Trophoblast cell (in vitro differentiated cells and primary cell): ENCODE results near the gene GRK1.

ENCODE experiments used
- DNase-seq, 2 donors: peaks; one replicate each; pipeline ENCODE4 v3.0.0-alpha.2; 2016
- H2AFZ ChIP-seq: 2 replicates; pipeline ENCODE4 v1.6.1; 2013; ENCODE audit warnings: low read length, moderate library complexity, mild to moderate bottlenecking; ENCODE audit not compliant: insufficient read depth, poor library complexity
- H2AK5ac ChIP-seq: 2 replicates; pipeline ENCODE4 v1.6.1; 2013; ENCODE audit warnings: mild to moderate bottlenecking, low read length
- H2BK120ac ChIP-seq: 2 replicates; pipeline ENCODE4 v1.6.1; 2013; ENCODE audit warnings: low read length, mild to moderate bottlenecking, moderate library complexity; ENCODE audit not compliant: insufficient read depth, poor library complexity
- H2BK12ac ChIP-seq: 2 replicates; pipeline ENCODE4 v1.6.1; 2013; ENCODE audit warnings: mild to moderate bottlenecking, low read length, moderate library complexity
- H2BK5ac ChIP-seq: 2 replicates; pipeline ENCODE4 v1.6.1; 2013; ENCODE audit warnings: low read length, low read depth, moderate library complexity, mild to moderate bottlenecking; ENCODE audit not compliant: poor library complexity
- H3K14ac ChIP-seq: 2 replicates; pipeline ENCODE4 v1.6.1; 2013; ENCODE audit warnings: mild to moderate bottlenecking, low read length
- H3K18ac ChIP-seq: 2 replicates; pipeline ENCODE4 v1.6.1; 2013; ENCODE audit warnings: mild to moderate bottlenecking, low read length
- H3K23ac ChIP-seq: 2 replicates; pipeline ENCODE4 v1.6.1; 2013; ENCODE audit warnings: low read length
- H3K27ac ChIP-seq: 2 replicates; pipeline ENCODE4 v1.5.1; 2013; ENCODE audit warnings: low read depth, mild to moderate bottlenecking, inconsistent platforms, low read length, moderate library complexity
- H3K27me3 ChIP-seq: 2 replicates; pipeline ENCODE4 v1.6.1; 2013; ENCODE audit warnings: inconsistent platforms, mild to moderate bottlenecking, low read length, moderate library complexity; ENCODE audit not compliant: insufficient read depth
- H3K36me3 ChIP-seq, 2 experiments: 1 replicate in 1 of 2; 2 replicates in 1 of 2; pipeline ENCODE4 v1.6.1; 2013; ENCODE audit warnings: low read length in 2 of 2, mild to moderate bottlenecking in 2 of 2, moderate library complexity in 1 of 2; ENCODE audit not compliant: insufficient read depth in 2 of 2, control insufficient read depth in 1 of 2
- H3K4ac ChIP-seq: 2 replicates; pipeline ENCODE4 v1.6.1; 2013; ENCODE audit warnings: low read depth, mild to moderate bottlenecking, low read length, moderate library complexity
- H3K4me1 ChIP-seq, 2 experiments: 1 replicate in 1 of 2; 2 replicates in 1 of 2; pipeline ENCODE4 v1.6.1; 2013; ENCODE audit warnings: low read length in 2 of 2, mild to moderate bottlenecking in 2 of 2, moderate library complexity in 1 of 2; ENCODE audit not compliant: insufficient read depth in 2 of 2, control insufficient read depth in 1 of 2
- H3K4me2 ChIP-seq: 2 replicates; pipeline ENCODE4 v1.6.1; 2013; ENCODE audit warnings: inconsistent platforms, mild to moderate bottlenecking, low read length, moderate library complexity
- H3K4me3 ChIP-seq: 2 replicates; pipeline ENCODE4 v1.5.1; 2013; ENCODE audit warnings: mild to moderate bottlenecking, low read depth, low read length, inconsistent platforms
- H3K79me1 ChIP-seq: one replicate; pipeline ENCODE4 v1.6.1; 2013; ENCODE audit warnings: low read length
- H3K79me2 ChIP-seq: 2 replicates; pipeline ENCODE4 v1.6.1; 2013; ENCODE audit warnings: low read length, mild to moderate bottlenecking; ENCODE audit not compliant: control insufficient read depth, insufficient read depth, poor library complexity
- H3K9ac ChIP-seq: 2 replicates; pipeline ENCODE4 v1.6.1; 2013; ENCODE audit warnings: mild to moderate bottlenecking, low read length
- H3K9me3 ChIP-seq: 2 replicates; pipeline ENCODE4 v1.6.1; 2013; ENCODE audit warnings: low read depth, mild to moderate bottlenecking, control low read depth, inconsistent platforms, low read length; ENCODE audit not compliant: insufficient read depth
- H4K12ac ChIP-seq: 2 replicates; pipeline ENCODE4 v1.6.1; 2013; ENCODE audit warnings: low read depth, mild to moderate bottlenecking, low read length, moderate library complexity
- H4K8ac ChIP-seq: 2 replicates; pipeline ENCODE4 v1.6.1; 2013; ENCODE audit warnings: low read depth, mild to moderate bottlenecking, low read length, moderate library complexity
- H4K91ac ChIP-seq: one replicate; pipeline ENCODE4 v1.6.1; 2013; ENCODE audit warnings: low read depth, mild to moderate bottlenecking, low read length, moderate library complexity
- WGBS: extraction: QIAGEN DNeasy Blood & Tissue Kit; methylation state at CpG from one replicate; pipeline ENCODE4 v1.1.7; 2013; ENCODE audit warnings: missing lambda C conversion rate; ENCODE audit not compliant: insufficient read length, insufficient coverage; ENCODE audit errors: extremely low coverage; 5-methylcytosine and 5-hydroxymethylcytosine counted together

GRK1 gene

DNA sequence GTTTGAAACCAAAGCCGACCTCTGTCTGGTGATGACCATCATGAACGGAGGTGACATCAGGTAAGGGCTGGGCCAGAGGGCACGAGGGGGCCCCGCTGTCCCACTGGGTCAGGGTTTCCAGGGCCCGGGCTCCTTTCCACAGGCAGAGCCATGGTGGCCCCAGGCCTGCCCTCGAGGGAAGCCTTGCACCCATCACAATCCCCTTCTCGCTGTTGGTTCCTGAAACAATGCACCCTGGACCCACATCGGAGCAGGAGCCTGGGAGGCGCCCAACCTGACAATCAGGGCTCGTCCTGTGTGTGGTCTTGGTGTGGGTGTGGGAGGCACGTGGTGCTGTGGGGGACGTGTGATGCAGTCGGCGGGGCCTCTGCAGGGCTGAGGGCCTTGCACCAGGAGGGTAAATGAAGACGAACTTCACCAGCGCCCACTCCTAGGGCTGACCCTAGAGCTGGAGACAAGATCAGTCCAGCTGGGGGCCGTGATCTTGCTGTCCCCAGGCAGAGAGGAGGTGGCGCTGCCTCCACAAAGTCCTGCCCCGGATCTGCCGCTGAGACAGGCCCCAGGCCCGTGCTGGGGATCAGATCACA, 2.8 kb downstream of the GRK1 start:
- no peaks in the 10 kb centered on the region for H3K36me3 ChIP-seq
- no peaks in the 10 kb centered on the region for H3K79me1 ChIP-seq
- no peak overlapping the region for H3K4ac ChIP-seq
- no peak overlapping the region for H2AK5ac ChIP-seq
- no peaks in the 10 kb centered on the region for H3K79me2 ChIP-seq
- no peak overlapping the region for H3K27ac ChIP-seq
- no peak overlapping the region for H3K4me2 ChIP-seq
- H4K91ac ChIP-seq = no peak overlapping the region
- H3K9me3 ChIP-seq = peaks cover 7% of the 10 kb centered on the region
- no peak overlapping the region for H3K9ac ChIP-seq
- no peak overlapping the region for H3K23ac ChIP-seq
- no peak overlapping the region for H4K12ac ChIP-seq
- no peak overlapping the region for H3K4me3 ChIP-seq
- no peak overlapping the region for H2BK12ac ChIP-seq
- H3K27me3 ChIP-seq = no peaks in the 10 kb centered on the region
- H2BK5ac ChIP-seq = no peak overlapping the region
- WGBS = no CpG with 5 or more reads among the region's 21 CpGs
- H3K18ac ChIP-seq = no peak overlapping the region
- DNase-seq = no peak
- H2AFZ ChIP-seq = no peak overlapping the region
- no peak overlapping the region for H3K14ac ChIP-seq
- no peak overlapping the region for H2BK120ac ChIP-seq
- no peaks in the 10 kb centered on the region for H3K4me1 ChIP-seq
- H4K8ac ChIP-seq = no peak overlapping the region

DNA sequence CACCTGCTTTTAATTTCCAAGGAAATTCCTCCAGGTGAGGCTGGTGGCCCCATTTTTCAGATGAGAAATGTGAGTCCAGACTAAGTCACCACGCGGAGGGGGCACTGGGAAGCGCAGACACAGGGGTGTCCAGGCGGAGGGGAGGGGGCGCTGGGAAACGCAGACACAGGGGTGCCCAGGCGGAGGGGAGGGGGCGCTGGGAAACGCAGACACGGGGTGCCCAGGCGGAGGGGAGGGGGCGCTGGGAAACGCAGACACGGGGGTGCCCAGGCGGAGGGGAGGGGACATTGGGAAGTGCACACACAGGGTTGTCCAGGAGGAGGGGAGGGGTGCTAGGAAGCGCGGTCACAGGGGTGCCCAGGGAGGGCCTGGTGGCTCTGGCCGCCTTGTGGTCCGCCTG, 3.5 kb downstream of the GRK1 start:
- Histone ChIP-seq H3K4me3 (no peak overlapping the region), H3K27me3 (no peaks in the 10 kb centered on the region), H3K36me3 (no peaks in the 10 kb centered on the region), H3K14ac (no peak overlapping the region), H2BK5ac (no peak overlapping the region), H2BK12ac (no peak overlapping the region), H2AFZ (no peak overlapping the region), H3K27ac (no peak overlapping the region), H3K79me1 (no peaks in the 10 kb centered on the region), H3K4me2 (no peak overlapping the region), H4K12ac (no peak overlapping the region), H3K9ac (no peak overlapping the region), H4K91ac (no peak overlapping the region), H3K9me3 (peaks cover 4% of the 10 kb centered on the region), H3K23ac (no peak overlapping the region), H3K79me2 (no peaks in the 10 kb centered on the region), H3K18ac (no peak overlapping the region), H3K4ac (no peak overlapping the region), H2BK120ac (no peak overlapping the region), H4K8ac (no peak overlapping the region), H3K4me1 (no peaks in the 10 kb centered on the region), H2AK5ac (no peak overlapping the region)
- no peak for DNase-seq
- WGBS = no CpG with 5 or more reads among the region's 19 CpGs

DNA sequence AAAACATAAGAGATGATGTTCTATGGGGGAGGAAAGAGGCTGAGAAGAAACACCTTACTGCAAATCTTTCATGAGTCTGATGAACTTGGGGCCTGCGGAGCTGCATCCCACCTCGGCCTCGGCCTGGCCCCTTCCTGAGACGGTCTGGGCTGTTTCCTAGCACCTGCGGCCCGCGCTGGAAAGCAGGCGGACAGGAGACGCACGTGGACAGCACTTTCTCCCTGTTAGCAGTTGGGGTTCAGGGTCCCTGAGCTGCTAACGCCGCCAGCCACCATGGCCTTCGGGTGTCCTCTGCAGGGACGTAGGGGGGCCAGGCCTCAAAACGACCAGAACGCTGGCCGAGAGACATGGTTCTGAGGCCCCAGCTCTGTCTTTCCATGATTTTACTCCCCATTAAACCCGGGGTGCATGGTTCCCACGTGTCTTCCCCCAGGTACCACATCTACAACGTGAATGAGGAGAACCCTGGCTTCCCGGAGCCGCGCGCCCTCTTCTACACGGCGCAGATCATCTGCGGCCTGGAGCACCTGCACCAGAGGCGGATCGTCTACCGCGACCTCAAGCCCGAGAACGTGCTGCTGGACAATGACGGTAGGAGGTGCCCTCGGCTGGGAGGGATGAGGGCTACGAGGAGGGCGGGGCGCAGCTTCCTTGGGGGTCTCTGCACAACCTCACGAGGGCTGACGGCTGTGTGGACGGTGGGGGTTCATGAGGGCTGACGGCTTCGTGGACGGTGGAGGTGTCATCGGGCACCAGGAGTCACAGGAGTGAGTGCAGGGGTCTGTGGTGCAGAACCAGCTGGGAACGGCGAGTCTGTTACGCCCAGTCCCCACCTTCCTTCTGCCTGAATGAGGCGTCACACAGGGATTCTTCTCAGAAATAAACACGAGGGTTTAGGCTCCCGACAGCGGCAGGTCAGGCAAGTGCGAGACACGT, 4.3 kb downstream of the GRK1 start:
- Histone ChIP-seq H2AK5ac (no peak overlapping the region), H4K91ac (no peak overlapping the region), H2BK12ac (no peak overlapping the region), H3K27me3 (no peaks in the 10 kb centered on the region), H3K79me2 (no peaks in the 10 kb centered on the region), H2BK5ac (no peak overlapping the region), H3K18ac (no peak overlapping the region), H3K4me1 (no peaks in the 10 kb centered on the region), H3K9ac (no peak overlapping the region), H3K4me2 (no peak overlapping the region), H3K23ac (no peak overlapping the region), H4K8ac (no peak overlapping the region), H3K36me3 (no peaks in the 10 kb centered on the region), H4K12ac (no peak overlapping the region), H3K79me1 (no peaks in the 10 kb centered on the region), H2AFZ (no peak overlapping the region), H3K14ac (no peak overlapping the region), H3K27ac (no peak overlapping the region), H2BK120ac (no peak overlapping the region), H3K4me3 (no peak overlapping the region), H3K9me3 (peaks cover 4% of the 10 kb centered on the region), H3K4ac (no peak overlapping the region)
- no peak for DNase-seq
- no CpG with 5 or more reads among the region's 54 CpGs for WGBS

GRCh38 chr13:113672002-113672651, 5.1 kb downstream of the GRK1 start:
- Histone ChIP-seq H3K23ac (peak overlapping the region; percentile 98), H3K4ac (no peak overlapping the region), H4K8ac (no peak overlapping the region), H3K79me2 (no peaks in the 10 kb centered on the region), H2BK120ac (no peak overlapping the region), H3K27me3 (no peaks in the 10 kb centered on the region), H3K9ac (no peak overlapping the region), H3K4me1 (no peaks in the 10 kb centered on the region), H2AFZ (no peak overlapping the region), H3K79me1 (no peaks in the 10 kb centered on the region), H2AK5ac (no peak overlapping the region), H3K9me3 (peaks cover 4% of the 10 kb centered on the region), H3K36me3 (no peaks in the 10 kb centered on the region), H3K27ac (no peak overlapping the region), H3K4me3 (peak overlapping the region; percentile 51), H3K4me2 (no peak overlapping the region), H4K91ac (no peak overlapping the region), H3K14ac (no peak overlapping the region), H2BK12ac (no peak overlapping the region), H4K12ac (no peak overlapping the region), H3K18ac (no peak overlapping the region), H2BK5ac (no peak overlapping the region)
- 100% methylated on average over 3 of the region's 18 CpGs for WGBS
- DNase-seq = no peak
